ENCODE measurements around the gene CUL4B.

Gene CUL4B

GRCh38 chrX:120522820-120523219, 37.9 kb downstream of the CUL4B start:
- Histone ChIP-seq H3K27ac (ENCODE audit: low read depth, low read length) (no peak overlapping the region), H2AFZ (ENCODE audit: low read depth, low read length, severe bottlenecking) (no peak overlapping the region), H3K27me3 (ENCODE audit: low read length) (no peaks in the 10 kb centered on the region), H3F3A (ENCODE audit: insufficient read depth) (no peaks in the 10 kb centered on the region), H3K4me2 (ENCODE audit: low read depth, low read length, poor library complexity, severe bottlenecking) (no peak overlapping the region), H3K9ac (ENCODE audit: low read length) (no peak overlapping the region), H4K20me1 (ENCODE audit: low read depth, low read length) (no peaks in the 10 kb centered on the region), H3K9me3 (ENCODE audit: insufficient read depth, low read length) (no peaks in the 10 kb centered on the region), H3K36me3 (ENCODE audit: low read length) (no peaks in the 10 kb centered on the region), H3K4me3 (ENCODE audit: insufficient read depth, low read length, poor library complexity, severe bottlenecking) (no peak overlapping the region), H3K9me2 (replicated peaks; ENCODE audit: insufficient read depth, low read length) (no peaks in the 10 kb centered on the region), H3K79me2 (ENCODE audit: insufficient read depth, low read length) (no peaks in the 10 kb centered on the region)
- no peak for TF ChIP-seq CTCF (IDR thresholded peaks at IDR 0.05; ENCODE audit: insufficient read depth, low read length, poor library complexity, severe bottlenecking)
- no peak for TF ChIP-seq EZH2phosphoT487 (conservative IDR thresholded peaks at IDR 0.05; ENCODE audit: low read length)

- no peaks in the 10 kb centered on the region for H3K9me2 ChIP-seq (replicated peaks; ENCODE audit: insufficient read depth, low read length)
- no peak overlapping the region for H2AFZ ChIP-seq (ENCODE audit: low read depth, low read length, severe bottlenecking)
- no peaks in the 10 kb centered on the region for H3K27me3 ChIP-seq (ENCODE audit: low read length)
- no peaks in the 10 kb centered on the region for H3F3A ChIP-seq (ENCODE audit: insufficient read depth)
- H3K27ac ChIP-seq (ENCODE audit: low read depth, low read length), result no peak overlapping the region
- no peaks in the 10 kb centered on the region for H3K79me2 ChIP-seq (ENCODE audit: insufficient read depth, low read length)
- H3K4me2 ChIP-seq (ENCODE audit: low read depth, low read length, poor library complexity, severe bottlenecking), result no peak overlapping the region
- TF ChIP-seq EZH2phosphoT487 (conservative IDR thresholded peaks at IDR 0.05; ENCODE audit: low read length), result no peak
- TF ChIP-seq CTCF (IDR thresholded peaks at IDR 0.05; ENCODE audit: insufficient read depth, low read length, poor library complexity, severe bottlenecking), result no peak
- H3K4me3 ChIP-seq (ENCODE audit: insufficient read depth, low read length, poor library complexity, severe bottlenecking), result no peak overlapping the region
- H3K9ac ChIP-seq (ENCODE audit: low read length), result no peak overlapping the region
- H4K20me1 ChIP-seq (ENCODE audit: low read depth, low read length), result no peaks in the 10 kb centered on the region
- no peaks in the 10 kb centered on the region for H3K9me3 ChIP-seq (ENCODE audit: insufficient read depth, low read length)
- H3K36me3 ChIP-seq (ENCODE audit: low read length), result no peaks in the 10 kb centered on the region
These were observed 42.8 kb downstream of the CUL4B start for GRCh38 chrX:120517936-120518335.

- Histone ChIP-seq H3K9me3 (ENCODE audit: insufficient read depth, low read length) (no peaks in the 10 kb centered on the region), H3K79me2 (ENCODE audit: insufficient read depth, low read length) (no peaks in the 10 kb centered on the region), H3K27ac (ENCODE audit: low read depth, low read length) (no peak overlapping the region), H3K36me3 (ENCODE audit: low read length) (no peaks in the 10 kb centered on the region), H4K20me1 (ENCODE audit: low read depth, low read length) (no peaks in the 10 kb centered on the region), H3K4me3 (ENCODE audit: insufficient read depth, low read length, poor library complexity, severe bottlenecking) (no peak overlapping the region), H3K4me2 (ENCODE audit: low read depth, low read length, poor library complexity, severe bottlenecking) (no peak overlapping the region), H3K9me2 (replicated peaks; ENCODE audit: insufficient read depth, low read length) (no peaks in the 10 kb centered on the region), H3F3A (ENCODE audit: insufficient read depth) (no peaks in the 10 kb centered on the region), H3K27me3 (ENCODE audit: low read length) (no peaks in the 10 kb centered on the region), H2AFZ (ENCODE audit: low read depth, low read length, severe bottlenecking) (no peak overlapping the region), H3K9ac (ENCODE audit: low read length) (no peak overlapping the region)
- TF ChIP-seq CTCF (IDR thresholded peaks at IDR 0.05; ENCODE audit: insufficient read depth, low read length, poor library complexity, severe bottlenecking) (peak; percentile 19), EZH2phosphoT487 (conservative IDR thresholded peaks at IDR 0.05; ENCODE audit: low read length) (no peak)
These were observed 46.5 kb downstream of the CUL4B start for GRCh38 chrX:120514236-120514635.
